ENCODE data around the gene HPGD.

HPGD gene

DNA sequence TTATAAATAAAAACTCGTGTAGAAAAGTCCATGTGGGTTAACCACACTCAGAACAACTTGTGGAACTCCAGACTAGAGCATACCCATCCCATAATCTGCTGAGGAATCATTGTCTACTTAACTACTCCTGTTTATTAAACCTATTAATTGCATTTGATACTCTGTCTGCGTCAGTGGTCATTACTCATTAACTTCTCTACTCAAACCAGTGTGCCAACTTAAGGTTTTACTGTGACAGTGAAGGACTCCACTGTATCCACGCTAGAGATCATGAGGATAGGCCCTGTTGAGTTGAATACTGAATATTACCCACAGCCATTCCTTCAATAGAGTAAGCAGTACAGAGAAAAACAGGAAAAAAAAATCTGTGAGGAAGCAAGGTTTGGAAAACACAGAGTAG lies 17.3 kb downstream of the HPGD start:
- no peak for DNase-seq
- H2AFZ ChIP-seq (ENCODE audit: low read depth, low read length): no peak overlapping the region
- no peaks in the 10 kb centered on the region for H3K9me3 ChIP-seq (ENCODE audit: insufficient read depth, low read length, severe bottlenecking)
- ATAC-seq (ENCODE audit: insufficient read depth, low read depth): no peak
- H3K4me3 ChIP-seq (ENCODE audit: low read depth in 1 of 2, low read length in 2 of 2): no peak overlapping the region
- no peaks in the 10 kb centered on the region for H3K36me3 ChIP-seq (ENCODE audit: insufficient read depth, low read length)
- no peaks in the 10 kb centered on the region for H3K4me1 ChIP-seq (ENCODE audit: insufficient read depth, low read length)
- H3K27me3 ChIP-seq (ENCODE audit: insufficient read depth, low read length, poor library complexity): no peaks in the 10 kb centered on the region
- no peaks in the 10 kb centered on the region for H4K20me1 ChIP-seq (ENCODE audit: insufficient read depth, low read length)
- H3K27ac ChIP-seq (ENCODE audit: low read length): no peak overlapping the region
- H3K9ac ChIP-seq (ENCODE audit: low read depth, low read length): no peak overlapping the region
- TF ChIP-seq, protein P1, sequence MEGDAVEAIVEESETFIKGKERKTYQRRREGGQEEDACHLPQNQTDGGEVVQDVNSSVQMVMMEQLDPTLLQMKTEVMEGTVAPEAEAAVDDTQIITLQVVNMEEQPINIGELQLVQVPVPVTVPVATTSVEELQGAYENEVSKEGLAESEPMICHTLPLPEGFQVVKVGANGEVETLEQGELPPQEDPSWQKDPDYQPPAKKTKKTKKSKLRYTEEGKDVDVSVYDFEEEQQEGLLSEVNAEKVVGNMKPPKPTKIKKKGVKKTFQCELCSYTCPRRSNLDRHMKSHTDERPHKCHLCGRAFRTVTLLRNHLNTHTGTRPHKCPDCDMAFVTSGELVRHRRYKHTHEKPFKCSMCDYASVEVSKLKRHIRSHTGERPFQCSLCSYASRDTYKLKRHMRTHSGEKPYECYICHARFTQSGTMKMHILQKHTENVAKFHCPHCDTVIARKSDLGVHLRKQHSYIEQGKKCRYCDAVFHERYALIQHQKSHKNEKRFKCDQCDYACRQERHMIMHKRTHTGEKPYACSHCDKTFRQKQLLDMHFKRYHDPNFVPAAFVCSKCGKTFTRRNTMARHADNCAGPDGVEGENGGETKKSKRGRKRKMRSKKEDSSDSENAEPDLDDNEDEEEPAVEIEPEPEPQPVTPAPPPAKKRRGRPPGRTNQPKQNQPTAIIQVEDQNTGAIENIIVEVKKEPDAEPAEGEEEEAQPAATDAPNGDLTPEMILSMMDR (IDR thresholded peaks at IDR 0.05; ENCODE audit: borderline replicate concordance, extremely low read depth, low read length, poor library complexity, severe bottlenecking): no peak
- no peak for TF ChIP-seq EZH2 (IDR thresholded peaks at IDR 0.05; ENCODE audit: borderline replicate concordance, low read depth, low read length, severe bottlenecking)
- H3K79me2 ChIP-seq (ENCODE audit: insufficient read depth, low read length): no peaks in the 10 kb centered on the region
- H3K4me2 ChIP-seq (ENCODE audit: insufficient read depth, low read length): no peak overlapping the region

DNA sequence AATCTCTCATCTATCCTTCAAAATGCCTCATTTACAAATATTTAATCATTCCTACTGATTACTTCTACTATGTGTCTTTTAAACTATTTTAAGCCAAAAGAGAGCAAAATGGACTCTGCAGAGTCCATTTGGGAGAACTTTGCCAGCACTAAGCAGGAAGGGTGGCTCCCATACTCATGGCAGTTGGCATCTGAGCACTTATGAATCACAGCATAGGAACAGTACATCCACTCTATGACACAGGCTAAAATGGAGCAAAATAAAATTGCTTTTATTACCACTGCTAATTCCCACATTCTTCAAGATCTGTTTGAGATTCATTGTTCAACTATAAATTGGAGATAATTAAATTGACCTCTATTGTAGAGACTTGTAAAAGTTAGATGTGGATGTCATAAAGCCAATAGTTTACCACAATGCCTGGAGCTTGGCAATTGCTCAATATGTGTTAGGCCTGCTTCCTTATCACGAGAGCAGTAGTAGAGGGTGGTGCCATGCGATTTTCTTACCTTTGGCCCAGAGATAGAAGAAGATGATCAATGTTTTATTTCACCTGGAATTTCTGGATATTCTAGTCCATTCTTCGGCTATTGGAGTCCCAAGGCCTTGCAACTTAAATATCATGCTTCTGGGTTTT lies 19.1 kb downstream of the HPGD start:
- H3K27me3 ChIP-seq (ENCODE audit: insufficient read depth, low read length, poor library complexity): no peaks in the 10 kb centered on the region
- H2AFZ ChIP-seq (ENCODE audit: low read depth, low read length): no peak overlapping the region
- no peaks in the 10 kb centered on the region for H4K20me1 ChIP-seq (ENCODE audit: insufficient read depth, low read length)
- no peaks in the 10 kb centered on the region for H3K9me3 ChIP-seq (ENCODE audit: insufficient read depth, low read length, severe bottlenecking)
- no peak for ATAC-seq (ENCODE audit: insufficient read depth, low read depth)
- H3K36me3 ChIP-seq (ENCODE audit: insufficient read depth, low read length): no peaks in the 10 kb centered on the region
- no peaks in the 10 kb centered on the region for H3K4me1 ChIP-seq (ENCODE audit: insufficient read depth, low read length)
- H3K4me2 ChIP-seq (ENCODE audit: insufficient read depth, low read length): no peak overlapping the region
- no peak overlapping the region for H3K9ac ChIP-seq (ENCODE audit: low read depth, low read length)
- TF ChIP-seq, protein P1 (IDR thresholded peaks at IDR 0.05; ENCODE audit: borderline replicate concordance, extremely low read depth, low read length, poor library complexity, severe bottlenecking): no peak
- no peak for TF ChIP-seq EZH2 (IDR thresholded peaks at IDR 0.05; ENCODE audit: borderline replicate concordance, low read depth, low read length, severe bottlenecking)
- H3K4me3 ChIP-seq (ENCODE audit: low read depth in 1 of 2, low read length in 2 of 2): no peak overlapping the region
- H3K27ac ChIP-seq (ENCODE audit: low read length): no peak overlapping the region
- DNase-seq: no peak
- H3K79me2 ChIP-seq (ENCODE audit: insufficient read depth, low read length): no peaks in the 10 kb centered on the region

DNA sequence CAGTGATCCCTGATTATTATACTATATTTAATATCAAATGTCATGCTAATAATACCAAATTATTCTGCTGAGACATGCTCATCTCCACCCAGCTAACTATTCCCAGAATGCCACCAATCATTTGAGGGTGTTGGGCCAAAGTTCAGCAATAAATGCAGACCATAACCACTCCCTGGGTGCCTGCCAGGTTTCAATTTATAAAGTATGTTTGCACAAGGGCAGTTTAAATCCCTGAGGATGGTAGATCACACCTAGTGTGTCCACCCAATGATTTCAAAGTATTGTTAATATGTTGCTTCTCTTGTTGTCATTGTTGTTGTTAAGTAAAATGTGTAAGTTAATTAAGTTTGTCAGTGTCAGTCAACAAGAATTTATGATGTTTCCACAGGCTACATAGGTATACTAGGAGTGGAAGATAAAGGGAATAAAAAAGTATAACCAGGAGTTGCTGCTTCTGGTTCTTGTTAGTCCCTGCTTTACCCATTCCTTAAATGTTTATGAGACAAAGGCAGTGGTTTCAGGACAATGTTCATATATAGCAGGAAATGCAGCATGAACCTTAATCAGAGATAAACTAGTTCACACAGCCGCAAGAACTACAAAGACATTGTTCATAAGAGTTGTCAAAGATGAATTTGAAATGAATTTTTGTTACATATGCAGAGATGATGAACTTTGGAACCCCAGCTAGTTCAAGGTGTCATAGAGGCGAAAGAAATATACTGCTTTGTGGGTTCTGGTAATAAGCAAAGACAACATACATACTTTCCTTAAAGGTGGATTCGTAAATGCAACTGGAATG lies 25.5 kb downstream of the HPGD start:
- H3K27ac ChIP-seq (ENCODE audit: low read length): no peak overlapping the region
- no peak overlapping the region for H2AFZ ChIP-seq (ENCODE audit: low read depth, low read length)
- no peaks in the 10 kb centered on the region for H3K9me3 ChIP-seq (ENCODE audit: insufficient read depth, low read length, severe bottlenecking)
- ATAC-seq (ENCODE audit: insufficient read depth, low read depth): no peak
- DNase-seq: no peak
- no peak overlapping the region for H3K9ac ChIP-seq (ENCODE audit: low read depth, low read length)
- no peaks in the 10 kb centered on the region for H3K27me3 ChIP-seq (ENCODE audit: insufficient read depth, low read length, poor library complexity)
- no peaks in the 10 kb centered on the region for H3K79me2 ChIP-seq (ENCODE audit: insufficient read depth, low read length)
- no peak overlapping the region for H3K4me3 ChIP-seq (ENCODE audit: low read depth in 1 of 2, low read length in 2 of 2)
- no peaks in the 10 kb centered on the region for H4K20me1 ChIP-seq (ENCODE audit: insufficient read depth, low read length)
- no peak overlapping the region for H3K4me2 ChIP-seq (ENCODE audit: insufficient read depth, low read length)
- no peak for TF ChIP-seq EZH2 (IDR thresholded peaks at IDR 0.05; ENCODE audit: borderline replicate concordance, low read depth, low read length, severe bottlenecking)
- TF ChIP-seq, protein P1 (IDR thresholded peaks at IDR 0.05; ENCODE audit: borderline replicate concordance, extremely low read depth, low read length, poor library complexity, severe bottlenecking): no peak
- H3K4me1 ChIP-seq (ENCODE audit: insufficient read depth, low read length): no peaks in the 10 kb centered on the region
- no peaks in the 10 kb centered on the region for H3K36me3 ChIP-seq (ENCODE audit: insufficient read depth, low read length)
